Measurements from ENCODE around the gene SCAMP4.

Gene SCAMP4

GRCh38 chr19:1929021-1929742, 24.0 kb downstream of the SCAMP4 start:
- Histone ChIP-seq H3K9me3 (ENCODE audit: control insufficient read depth, insufficient read depth, low read depth, low read length) (no peaks in the 10 kb centered on the region), H3K27ac (ENCODE audit: extremely low read depth, low read depth, low read length) (no peak overlapping the region), H3K36me3 (ENCODE audit: control insufficient read depth in 2 of 2, insufficient read depth in 1 of 2, low read length in 2 of 2) (peaks cover 0 to 7% of the 10 kb centered on the region in 2 experiments; a peak in 2 of 3 replicates), H3K4me1 (ENCODE audit: control insufficient read depth, insufficient read depth, low read length) (no peaks in the 10 kb centered on the region), H3K4me3 (ENCODE audit: low read depth, low read length) (peak overlapping the region; percentile 2)
- ChIA-PET CTCF (interaction anchor here (0.6 to 1.7 kb wide), 21 partner anchors 9 to 343 kb away, joined by 3 to 8 read pairs (median 4); no protein-coding TSS in a partner anchor), POLR2A (interaction anchor here (0.9 kb wide), 1 partner anchor 16 kb away, joined by 7 read pairs; no protein-coding TSS in a partner anchor)
- TF ChIP-seq ZNF548 (tag by site-specific recombination; IDR thresholded peaks at IDR 0.05), result no peak
- TF ChIP-seq, protein P1, sequence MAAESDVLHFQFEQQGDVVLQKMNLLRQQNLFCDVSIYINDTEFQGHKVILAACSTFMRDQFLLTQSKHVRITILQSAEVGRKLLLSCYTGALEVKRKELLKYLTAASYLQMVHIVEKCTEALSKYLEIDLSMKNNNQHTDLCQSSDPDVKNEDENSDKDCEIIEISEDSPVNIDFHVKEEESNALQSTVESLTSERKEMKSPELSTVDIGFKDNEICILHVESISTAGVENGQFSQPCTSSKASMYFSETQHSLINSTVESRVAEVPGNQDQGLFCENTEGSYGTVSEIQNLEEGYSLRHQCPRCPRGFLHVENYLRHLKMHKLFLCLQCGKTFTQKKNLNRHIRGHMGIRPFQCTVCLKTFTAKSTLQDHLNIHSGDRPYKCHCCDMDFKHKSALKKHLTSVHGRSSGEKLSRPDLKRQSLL (tag by site-specific recombination; IDR thresholded peaks at IDR 0.05), result no peak
- no peak for TF ChIP-seq ZNF223 (tag by site-specific recombination; IDR thresholded peaks at IDR 0.05)
- TF ChIP-seq ZBTB17 (tag by site-specific recombination; IDR thresholded peaks at IDR 0.05), result no peak
- no peak for TF ChIP-seq KLF16 (tag by site-specific recombination; IDR thresholded peaks at IDR 0.05)
- no peak for TF ChIP-seq ZNF366 (tag by site-specific recombination; conservative IDR thresholded peaks at IDR 0.05)
- no peak for TF ChIP-seq OSR2 (tag by site-specific recombination; IDR thresholded peaks at IDR 0.05)
- TF ChIP-seq ZNF175 (tag by site-specific recombination; IDR thresholded peaks at IDR 0.05), result no peak
- no peak for TF ChIP-seq ZBTB49 (tag by site-specific recombination; IDR thresholded peaks at IDR 0.05; ENCODE audit: low read depth)
- TF ChIP-seq ZNF174 (tag by site-specific recombination; IDR thresholded peaks at IDR 0.05), result no peak
- peak; percentile 81 for TF ChIP-seq ZSCAN30 (tag by site-specific recombination; IDR thresholded peaks at IDR 0.05)
- TF ChIP-seq ZNF639 (tag by site-specific recombination; IDR thresholded peaks at IDR 0.05), result no peak
- no peak for TF ChIP-seq ZNF623 (tag by site-specific recombination; IDR thresholded peaks at IDR 0.05)
- TF ChIP-seq, protein P2, sequence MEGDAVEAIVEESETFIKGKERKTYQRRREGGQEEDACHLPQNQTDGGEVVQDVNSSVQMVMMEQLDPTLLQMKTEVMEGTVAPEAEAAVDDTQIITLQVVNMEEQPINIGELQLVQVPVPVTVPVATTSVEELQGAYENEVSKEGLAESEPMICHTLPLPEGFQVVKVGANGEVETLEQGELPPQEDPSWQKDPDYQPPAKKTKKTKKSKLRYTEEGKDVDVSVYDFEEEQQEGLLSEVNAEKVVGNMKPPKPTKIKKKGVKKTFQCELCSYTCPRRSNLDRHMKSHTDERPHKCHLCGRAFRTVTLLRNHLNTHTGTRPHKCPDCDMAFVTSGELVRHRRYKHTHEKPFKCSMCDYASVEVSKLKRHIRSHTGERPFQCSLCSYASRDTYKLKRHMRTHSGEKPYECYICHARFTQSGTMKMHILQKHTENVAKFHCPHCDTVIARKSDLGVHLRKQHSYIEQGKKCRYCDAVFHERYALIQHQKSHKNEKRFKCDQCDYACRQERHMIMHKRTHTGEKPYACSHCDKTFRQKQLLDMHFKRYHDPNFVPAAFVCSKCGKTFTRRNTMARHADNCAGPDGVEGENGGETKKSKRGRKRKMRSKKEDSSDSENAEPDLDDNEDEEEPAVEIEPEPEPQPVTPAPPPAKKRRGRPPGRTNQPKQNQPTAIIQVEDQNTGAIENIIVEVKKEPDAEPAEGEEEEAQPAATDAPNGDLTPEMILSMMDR (tag by site-specific recombination; IDR thresholded peaks at IDR 0.05), result peak; percentile 52
- no peak for TF ChIP-seq ZNF433 (tag by site-specific recombination; IDR thresholded peaks at IDR 0.05; ENCODE audit: low read depth)
- no peak for TF ChIP-seq ZNF514 (tag by site-specific recombination; IDR thresholded peaks at IDR 0.05)
- TF ChIP-seq, protein P3, sequence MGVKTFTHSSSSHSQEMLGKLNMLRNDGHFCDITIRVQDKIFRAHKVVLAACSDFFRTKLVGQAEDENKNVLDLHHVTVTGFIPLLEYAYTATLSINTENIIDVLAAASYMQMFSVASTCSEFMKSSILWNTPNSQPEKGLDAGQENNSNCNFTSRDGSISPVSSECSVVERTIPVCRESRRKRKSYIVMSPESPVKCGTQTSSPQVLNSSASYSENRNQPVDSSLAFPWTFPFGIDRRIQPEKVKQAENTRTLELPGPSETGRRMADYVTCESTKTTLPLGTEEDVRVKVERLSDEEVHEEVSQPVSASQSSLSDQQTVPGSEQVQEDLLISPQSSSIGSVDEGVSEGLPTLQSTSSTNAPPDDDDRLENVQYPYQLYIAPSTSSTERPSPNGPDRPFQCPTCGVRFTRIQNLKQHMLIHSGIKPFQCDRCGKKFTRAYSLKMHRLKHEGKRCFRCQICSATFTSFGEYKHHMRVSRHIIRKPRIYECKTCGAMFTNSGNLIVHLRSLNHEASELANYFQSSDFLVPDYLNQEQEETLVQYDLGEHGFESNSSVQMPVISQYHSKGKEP (tag by site-specific recombination; IDR thresholded peaks at IDR 0.05), result no peak
- TF ChIP-seq, protein P4, sequence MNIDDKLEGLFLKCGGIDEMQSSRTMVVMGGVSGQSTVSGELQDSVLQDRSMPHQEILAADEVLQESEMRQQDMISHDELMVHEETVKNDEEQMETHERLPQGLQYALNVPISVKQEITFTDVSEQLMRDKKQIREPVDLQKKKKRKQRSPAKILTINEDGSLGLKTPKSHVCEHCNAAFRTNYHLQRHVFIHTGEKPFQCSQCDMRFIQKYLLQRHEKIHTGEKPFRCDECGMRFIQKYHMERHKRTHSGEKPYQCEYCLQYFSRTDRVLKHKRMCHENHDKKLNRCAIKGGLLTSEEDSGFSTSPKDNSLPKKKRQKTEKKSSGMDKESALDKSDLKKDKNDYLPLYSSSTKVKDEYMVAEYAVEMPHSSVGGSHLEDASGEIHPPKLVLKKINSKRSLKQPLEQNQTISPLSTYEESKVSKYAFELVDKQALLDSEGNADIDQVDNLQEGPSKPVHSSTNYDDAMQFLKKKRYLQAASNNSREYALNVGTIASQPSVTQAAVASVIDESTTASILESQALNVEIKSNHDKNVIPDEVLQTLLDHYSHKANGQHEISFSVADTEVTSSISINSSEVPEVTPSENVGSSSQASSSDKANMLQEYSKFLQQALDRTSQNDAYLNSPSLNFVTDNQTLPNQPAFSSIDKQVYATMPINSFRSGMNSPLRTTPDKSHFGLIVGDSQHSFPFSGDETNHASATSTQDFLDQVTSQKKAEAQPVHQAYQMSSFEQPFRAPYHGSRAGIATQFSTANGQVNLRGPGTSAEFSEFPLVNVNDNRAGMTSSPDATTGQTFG (tag by site-specific recombination; IDR thresholded peaks at IDR 0.05; ENCODE audit: borderline replicate concordance), result no peak
- TF ChIP-seq, protein P5, sequence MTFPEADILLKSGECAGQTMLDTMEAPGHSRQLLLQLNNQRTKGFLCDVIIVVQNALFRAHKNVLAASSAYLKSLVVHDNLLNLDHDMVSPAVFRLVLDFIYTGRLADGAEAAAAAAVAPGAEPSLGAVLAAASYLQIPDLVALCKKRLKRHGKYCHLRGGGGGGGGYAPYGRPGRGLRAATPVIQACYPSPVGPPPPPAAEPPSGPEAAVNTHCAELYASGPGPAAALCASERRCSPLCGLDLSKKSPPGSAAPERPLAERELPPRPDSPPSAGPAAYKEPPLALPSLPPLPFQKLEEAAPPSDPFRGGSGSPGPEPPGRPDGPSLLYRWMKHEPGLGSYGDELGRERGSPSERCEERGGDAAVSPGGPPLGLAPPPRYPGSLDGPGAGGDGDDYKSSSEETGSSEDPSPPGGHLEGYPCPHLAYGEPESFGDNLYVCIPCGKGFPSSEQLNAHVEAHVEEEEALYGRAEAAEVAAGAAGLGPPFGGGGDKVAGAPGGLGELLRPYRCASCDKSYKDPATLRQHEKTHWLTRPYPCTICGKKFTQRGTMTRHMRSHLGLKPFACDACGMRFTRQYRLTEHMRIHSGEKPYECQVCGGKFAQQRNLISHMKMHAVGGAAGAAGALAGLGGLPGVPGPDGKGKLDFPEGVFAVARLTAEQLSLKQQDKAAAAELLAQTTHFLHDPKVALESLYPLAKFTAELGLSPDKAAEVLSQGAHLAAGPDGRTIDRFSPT (tag by site-specific recombination; IDR thresholded peaks at IDR 0.05), result no peak
- TF ChIP-seq ZNF214 (tag by site-specific recombination; IDR thresholded peaks at IDR 0.05; ENCODE audit: borderline replicate concordance), result no peak
- TF ChIP-seq ZSCAN18 (tag by site-specific recombination; IDR thresholded peaks at IDR 0.05), result no peak
- TF ChIP-seq IKZF3 (tag by site-specific recombination; IDR thresholded peaks at IDR 0.05), result 0 out of 2 replicates have a peak, but pooled peaks have one; percentile 15

Data from HEK293 (cell line).